ENCODE measurements around the gene ZC3H14.

The ZC3H14 gene

GRCh38 chr14:88565427-88565826 is 2.6 kb downstream of the ZC3H14 start:
- Mint-ChIP-seq H3K36me3 (peaks cover 8% of the 10 kb centered on the region), H3K27me3 (no peaks in the 10 kb centered on the region), H3K4me3 (no peak overlapping the region), H3K9me3 (ENCODE audit: low read depth) (no peaks in the 10 kb centered on the region), H3K4me1 (ENCODE audit: low read depth) (peaks cover 29% of the 10 kb centered on the region), H3K27ac (no peak overlapping the region)

DNA sequence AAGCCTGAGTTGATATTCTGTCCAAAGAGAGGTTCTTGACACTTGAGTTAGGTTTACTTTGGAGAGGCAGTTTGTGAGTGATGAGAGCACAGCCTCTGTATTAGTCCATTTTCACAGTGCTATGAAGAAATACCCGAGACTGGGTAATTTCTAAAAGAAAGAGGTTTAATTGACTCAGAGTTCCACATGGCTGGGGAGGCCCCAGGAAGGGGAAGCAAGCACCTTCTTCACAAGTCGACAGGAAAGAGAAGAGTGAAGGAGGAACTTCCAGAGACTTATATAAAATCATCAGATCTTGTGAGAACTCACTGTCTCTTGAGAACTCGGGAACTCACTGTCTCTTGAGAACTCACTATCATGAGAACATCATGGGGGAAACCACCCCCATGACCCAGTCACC is 5.4 kb downstream of the ZC3H14 start:
- no peaks in the 10 kb centered on the region for H3K27me3 Mint-ChIP-seq
- H3K27ac Mint-ChIP-seq = no peak overlapping the region
- no peaks in the 10 kb centered on the region for H3K9me3 Mint-ChIP-seq (ENCODE audit: low read depth)
- no peak overlapping the region for H3K4me3 Mint-ChIP-seq
- H3K4me1 Mint-ChIP-seq (ENCODE audit: low read depth) = peaks cover 19% of the 10 kb centered on the region
- H3K36me3 Mint-ChIP-seq = peaks cover 16% of the 10 kb centered on the region

DNA sequence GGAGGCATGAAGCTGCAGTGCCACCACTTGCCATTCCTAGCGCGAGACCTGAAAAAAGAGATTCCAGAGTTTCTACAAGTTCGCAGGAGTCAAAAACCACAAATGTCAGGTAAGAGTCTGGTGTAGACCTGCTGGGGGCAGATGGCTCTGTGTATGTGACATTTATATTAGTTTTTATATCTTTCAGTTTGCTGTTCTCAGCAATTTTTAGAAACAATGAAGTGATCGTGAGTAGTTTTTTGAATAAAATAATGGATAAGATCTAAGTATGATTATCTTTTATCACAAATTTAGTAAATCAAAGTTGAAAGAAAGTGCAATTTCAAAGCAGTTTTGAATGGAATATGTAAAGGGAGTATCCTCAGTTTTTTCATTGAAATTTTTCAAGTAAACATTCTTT is 9.3 kb downstream of the ZC3H14 start:
- H3K36me3 Mint-ChIP-seq = peaks cover 23% of the 10 kb centered on the region
- no peaks in the 10 kb centered on the region for H3K27me3 Mint-ChIP-seq
- H3K4me3 Mint-ChIP-seq = no peak overlapping the region
- no peak overlapping the region for H3K27ac Mint-ChIP-seq
- peaks cover 2% of the 10 kb centered on the region for H3K4me1 Mint-ChIP-seq (ENCODE audit: low read depth)
- no peaks in the 10 kb centered on the region for H3K9me3 Mint-ChIP-seq (ENCODE audit: low read depth)

- no peak overlapping the region for H3K27ac Mint-ChIP-seq
- H3K4me3 Mint-ChIP-seq = no peak overlapping the region
- no peaks in the 10 kb centered on the region for H3K27me3 Mint-ChIP-seq
- no peaks in the 10 kb centered on the region for H3K9me3 Mint-ChIP-seq (ENCODE audit: low read depth)
- no peaks in the 10 kb centered on the region for H3K4me1 Mint-ChIP-seq (ENCODE audit: low read depth)
- H3K36me3 Mint-ChIP-seq = peaks cover 25% of the 10 kb centered on the region
These were observed 13.4 kb downstream of the ZC3H14 start for GRCh38 chr14:88576222-88576621.

- Mint-ChIP-seq H3K27me3 (no peaks in the 10 kb centered on the region), H3K27ac (no peak overlapping the region), H3K4me1 (ENCODE audit: low read depth) (no peaks in the 10 kb centered on the region), H3K9me3 (ENCODE audit: low read depth) (no peaks in the 10 kb centered on the region), H3K4me3 (no peak overlapping the region), H3K36me3 (peaks cover 9% of the 10 kb centered on the region)
These were observed 21.6 kb downstream of the ZC3H14 start for GRCh38 chr14:88584451-88584850.

- no peak overlapping the region for H3K4me3 Mint-ChIP-seq
- no peak overlapping the region for H3K27ac Mint-ChIP-seq
- H3K4me1 Mint-ChIP-seq (ENCODE audit: low read depth) = no peaks in the 10 kb centered on the region
- H3K27me3 Mint-ChIP-seq = no peaks in the 10 kb centered on the region
- H3K9me3 Mint-ChIP-seq (ENCODE audit: low read depth) = no peaks in the 10 kb centered on the region
- peaks cover 10% of the 10 kb centered on the region for H3K36me3 Mint-ChIP-seq
These were observed 25.2 kb downstream of the ZC3H14 start for GRCh38 chr14:88588081-88588480.

DNA sequence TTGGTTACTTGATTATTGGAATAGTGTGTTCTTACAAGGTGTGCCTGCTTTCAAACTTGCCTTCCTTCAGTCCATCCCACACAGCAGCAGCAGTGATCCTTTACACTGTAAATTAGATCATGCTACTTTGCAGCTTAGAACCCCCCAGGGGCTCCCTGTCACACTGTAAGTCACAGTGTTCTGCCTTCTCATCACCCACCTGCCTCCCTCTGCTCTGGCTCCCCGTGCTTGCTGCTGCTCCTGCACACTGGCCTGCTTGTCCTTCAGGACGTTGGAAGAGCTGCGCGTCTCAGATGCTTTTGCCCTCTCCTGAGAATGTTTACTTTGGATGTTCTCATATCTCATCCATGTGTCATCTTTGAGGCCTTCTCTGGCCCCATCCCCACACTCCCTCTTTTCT is 27.3 kb downstream of the ZC3H14 start:
- H3K36me3 Mint-ChIP-seq = peaks cover 8% of the 10 kb centered on the region
- H3K4me3 Mint-ChIP-seq = no peak overlapping the region
- no peaks in the 10 kb centered on the region for H3K27me3 Mint-ChIP-seq
- H3K4me1 Mint-ChIP-seq (ENCODE audit: low read depth) = no peaks in the 10 kb centered on the region
- H3K9me3 Mint-ChIP-seq (ENCODE audit: low read depth) = no peaks in the 10 kb centered on the region
- no peak overlapping the region for H3K27ac Mint-ChIP-seq

GRCh38 chr14:88592031-88592430 is 29.2 kb downstream of the ZC3H14 start:
- Mint-ChIP-seq H3K9me3 (ENCODE audit: low read depth) (no peaks in the 10 kb centered on the region), H3K36me3 (peaks cover 13% of the 10 kb centered on the region), H3K27ac (no peak overlapping the region), H3K4me3 (no peak overlapping the region), H3K27me3 (no peaks in the 10 kb centered on the region), H3K4me1 (ENCODE audit: low read depth) (no peaks in the 10 kb centered on the region)

DNA sequence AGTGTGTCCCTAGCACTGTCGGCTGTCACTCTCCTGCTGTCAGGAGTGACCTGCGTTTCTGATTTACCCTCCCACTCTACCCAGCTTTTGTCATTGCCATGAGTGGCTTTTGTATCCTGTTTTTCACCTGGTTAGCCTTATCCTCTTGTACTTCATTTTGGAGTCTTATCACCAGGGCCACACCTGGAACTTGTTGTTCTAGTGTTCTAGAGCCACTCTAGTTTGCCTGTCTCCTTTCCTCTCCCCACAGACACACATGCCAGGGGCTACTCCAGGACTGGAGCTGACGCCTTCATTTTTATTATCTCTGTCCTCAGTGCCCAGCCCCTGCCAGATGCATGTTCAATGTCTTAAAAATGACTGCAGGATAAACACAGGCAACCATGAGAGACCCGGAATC is 34.2 kb downstream of the ZC3H14 start:
- H3K4me3 Mint-ChIP-seq = no peak overlapping the region
- no peak overlapping the region for H3K27ac Mint-ChIP-seq
- no peaks in the 10 kb centered on the region for H3K9me3 Mint-ChIP-seq (ENCODE audit: low read depth)
- H3K36me3 Mint-ChIP-seq = peaks cover 29% of the 10 kb centered on the region
- no peaks in the 10 kb centered on the region for H3K27me3 Mint-ChIP-seq
- peaks cover 19% of the 10 kb centered on the region for H3K4me1 Mint-ChIP-seq (ENCODE audit: low read depth)

GRCh38 chr14:88597601-88598000 is 34.8 kb downstream of the ZC3H14 start:
- Mint-ChIP-seq H3K4me1 (ENCODE audit: low read depth) (peaks cover 19% of the 10 kb centered on the region), H3K27me3 (no peaks in the 10 kb centered on the region), H3K27ac (no peak overlapping the region), H3K9me3 (ENCODE audit: low read depth) (no peaks in the 10 kb centered on the region), H3K36me3 (peaks cover 29% of the 10 kb centered on the region), H3K4me3 (no peak overlapping the region)

DNA sequence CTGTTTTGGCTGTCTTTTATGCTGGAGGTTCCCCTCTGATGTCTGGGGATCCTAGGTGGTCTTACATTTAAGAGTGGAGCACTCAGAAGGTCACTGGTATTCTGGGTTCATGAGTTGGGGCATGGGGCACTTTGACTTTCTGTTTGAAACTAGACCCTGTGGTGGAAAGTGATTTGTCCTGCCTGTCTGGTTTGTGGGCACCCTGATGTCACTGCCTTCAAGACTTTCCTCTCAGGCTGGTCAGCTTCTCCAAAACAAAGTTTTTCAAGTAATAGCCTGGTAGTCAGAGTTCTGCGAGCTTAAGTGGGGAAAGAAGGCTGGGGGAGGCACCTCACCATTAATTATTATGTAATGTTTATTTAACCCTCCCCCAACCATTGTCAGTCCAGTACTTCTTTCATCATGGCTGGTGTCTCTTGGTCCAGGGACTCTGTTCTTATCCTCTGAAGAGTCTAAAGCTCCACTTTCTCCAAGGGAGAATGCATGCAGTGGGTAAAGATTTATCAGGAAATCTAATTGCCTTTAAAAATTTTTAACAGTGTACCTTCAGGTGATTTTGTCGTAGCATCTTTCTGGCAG is 35.3 kb downstream of the ZC3H14 start:
- Mint-ChIP-seq H3K27me3 (no peaks in the 10 kb centered on the region), H3K9me3 (ENCODE audit: low read depth) (no peaks in the 10 kb centered on the region), H3K27ac (no peak overlapping the region), H3K4me3 (no peak overlapping the region), H3K36me3 (peaks cover 29% of the 10 kb centered on the region), H3K4me1 (ENCODE audit: low read depth) (peaks cover 19% of the 10 kb centered on the region)

GRCh38 chr14:88599326-88599725 is 36.5 kb downstream of the ZC3H14 start:
- Mint-ChIP-seq H3K27me3 (no peaks in the 10 kb centered on the region), H3K4me1 (ENCODE audit: low read depth) (peaks cover 19% of the 10 kb centered on the region), H3K4me3 (peak overlapping the region; percentile 62), H3K27ac (peak overlapping the region; percentile 83), H3K36me3 (peaks cover 35% of the 10 kb centered on the region), H3K9me3 (ENCODE audit: low read depth) (no peaks in the 10 kb centered on the region)

- H3K9me3 Mint-ChIP-seq (ENCODE audit: low read depth) = no peaks in the 10 kb centered on the region
- H3K27me3 Mint-ChIP-seq = no peaks in the 10 kb centered on the region
- peaks cover 34% of the 10 kb centered on the region for H3K36me3 Mint-ChIP-seq
- H3K27ac Mint-ChIP-seq = peak overlapping the region; percentile 83
- H3K4me1 Mint-ChIP-seq (ENCODE audit: low read depth) = peaks cover 19% of the 10 kb centered on the region
- H3K4me3 Mint-ChIP-seq = peak overlapping the region; percentile 62
These were observed 37.1 kb downstream of the ZC3H14 start for GRCh38 chr14:88599761-88600439.

- Mint-ChIP-seq H3K4me3 (no peak overlapping the region), H3K27ac (no peak overlapping the region), H3K27me3 (no peaks in the 10 kb centered on the region), H3K36me3 (peaks cover 27% of the 10 kb centered on the region), H3K4me1 (ENCODE audit: low read depth) (peaks cover 15% of the 10 kb centered on the region), H3K9me3 (ENCODE audit: low read depth) (no peaks in the 10 kb centered on the region)
These were observed 41.4 kb downstream of the ZC3H14 start for GRCh38 chr14:88604212-88604611.

DNA sequence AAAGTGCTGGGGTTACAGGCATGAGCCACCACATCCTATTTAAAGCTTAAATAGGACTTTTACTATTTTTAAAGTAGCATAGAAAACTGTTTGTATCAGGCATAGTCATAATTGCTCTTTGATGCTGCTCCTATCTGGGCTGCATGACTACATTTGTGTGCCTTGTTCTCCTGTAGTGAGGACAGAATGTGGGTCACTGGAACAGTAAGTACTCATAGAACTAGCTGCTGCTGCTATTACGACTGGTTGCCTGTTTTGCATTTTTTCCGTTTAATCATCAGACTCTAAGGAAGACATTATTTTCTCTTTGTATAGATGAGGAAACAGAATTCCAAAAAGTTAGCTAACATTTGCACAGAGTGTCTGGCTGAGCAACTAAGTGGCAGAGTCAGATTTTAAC is 42.8 kb downstream of the ZC3H14 start:
- H3K27me3 Mint-ChIP-seq = no peaks in the 10 kb centered on the region
- H3K4me3 Mint-ChIP-seq = no peak overlapping the region
- H3K27ac Mint-ChIP-seq = peak overlapping the region; percentile 3
- peaks cover 22% of the 10 kb centered on the region for H3K36me3 Mint-ChIP-seq
- peaks cover 4% of the 10 kb centered on the region for H3K4me1 Mint-ChIP-seq (ENCODE audit: low read depth)
- no peaks in the 10 kb centered on the region for H3K9me3 Mint-ChIP-seq (ENCODE audit: low read depth)

DNA sequence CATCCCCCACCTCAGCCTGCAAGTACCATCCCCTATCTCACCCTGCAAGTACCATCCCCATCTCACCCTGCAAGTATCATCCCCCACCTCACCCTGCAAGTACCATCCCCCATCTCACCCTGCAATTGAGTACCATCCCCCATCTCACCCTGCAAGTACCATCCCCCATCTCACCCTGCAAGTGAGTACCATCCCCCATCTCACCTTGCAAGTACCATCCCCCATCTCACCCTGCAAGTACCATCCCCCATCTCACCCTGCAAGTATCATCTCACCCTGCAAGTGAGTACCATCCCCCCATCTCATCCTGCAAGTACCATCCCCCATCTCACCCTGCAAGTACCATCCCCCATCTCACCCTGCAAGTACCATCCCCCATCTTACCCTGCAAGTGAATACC is 45.0 kb downstream of the ZC3H14 start:
- Mint-ChIP-seq H3K27me3 (no peaks in the 10 kb centered on the region), H3K36me3 (peaks cover 21% of the 10 kb centered on the region), H3K4me3 (no peak overlapping the region), H3K9me3 (ENCODE audit: low read depth) (no peaks in the 10 kb centered on the region), H3K27ac (no peak overlapping the region), H3K4me1 (ENCODE audit: low read depth) (peaks cover 7% of the 10 kb centered on the region)

Measured in activated naive CD8-positive, alpha-beta T cell (primary cell).